ENCODE results near the gene RIMBP2.

DNA sequence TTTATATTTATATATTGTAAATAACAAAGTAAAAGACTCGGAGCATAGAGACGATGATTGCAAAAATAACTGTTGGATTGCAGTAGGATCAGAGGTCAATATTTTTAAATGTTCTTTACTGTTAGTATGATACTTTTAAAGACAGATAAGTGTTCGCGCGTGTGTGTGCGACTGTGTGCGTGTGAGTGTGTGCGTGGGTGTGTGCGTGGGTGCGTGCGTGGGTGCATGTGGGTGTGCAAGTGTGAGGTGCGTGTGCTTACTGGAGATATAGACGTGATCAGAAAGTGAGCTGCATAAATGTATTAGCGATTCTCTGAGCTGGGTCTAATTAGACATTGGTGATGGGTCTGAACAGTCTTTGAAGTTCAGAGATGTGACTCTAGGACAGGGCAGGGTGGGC is 142.9 kb downstream of the RIMBP2 start:
- TF ChIP-seq CTCF (IDR thresholded peaks at IDR 0.05; ENCODE audit: low read depth, low read length) (no peak), EZH2phosphoT487 (IDR thresholded peaks at IDR 0.05; ENCODE audit: low read depth) (no peak)

Measured in OCI-LY3 (cell line).